HepG2 (cell line): Measurements from ENCODE around the gene MED9. TPM values are rescaled to one million over a fixed set of nuclear protein-coding genes. Genes with fewer than 3 reads are reported as not detected.

Source experiments
- ATAC-seq: fragments of 200-7000 bp; cut with Tn5 transposase; 3 replicates; pipeline ENCODE4 v1.9.1; 2020; ENCODE audit warnings: mild to moderate bottlenecking, moderate library complexity
- BruUV-seq: library from RNA; stranded (reverse); fragments of 400-500 nt; replicated peaks from 2 replicates; lab custom pipeline; 2021; lab: Mats Ljungman, UMichigan
- CTCF ChIA-PET: fragments of 300-600 bp; formaldehyde crosslinking; extraction: SDS; loops from one replicate; lab custom pipeline; 2021; ENCODE audit warnings: low total read pairs, inconsistent platforms, low intra/inter-chr PET ratio; lab: Yijun Ruan, JAX
- POLR2A ChIA-PET: fragments of 350-600 bp; sonication (Branson Sonifier 250); formaldehyde crosslinking; loops from one replicate; lab custom pipeline; 2020; ENCODE audit warnings: antibody characterized with exemption, inconsistent platforms; lab: Yijun Ruan, JAX
- DNase-seq: peaks from one replicate; pipeline ENCODE4 v3.0.0-alpha.2; 2015; ENCODE audit warnings: low spot score
- FAIRE-seq: peaks from 3 replicates; lab custom pipeline; 2011; peaks lifted over from hg19 to GRCh38; lab: Jason Lieb, UNC
- H2AFZ ChIP-seq: one replicate; pipeline ENCODE4 v1.6.1; 2011; ENCODE audit warnings: low read length, inconsistent platforms
- H3K27ac ChIP-seq: fragments of 300-600 bp; 3 replicates; pipeline ENCODE4 v1.8.0; 2011; ENCODE audit warnings: mixed run types, mild to moderate bottlenecking, mixed read lengths, low read length, inconsistent platforms; ENCODE audit not compliant: insufficient read depth; ENCODE audit errors: extremely low read length
- H3K27me3 ChIP-seq, 2 experiments: fragments of 200-600 bp in 1 of 2; 2 replicates in 1 of 2; 3 replicates in 1 of 2; pipeline versions ENCODE4 v1.6.0 to v1.8.0; 2011; ENCODE audit warnings: low read length in 2 of 2, mild to moderate bottlenecking in 2 of 2, moderate library complexity in 2 of 2, inconsistent platforms in 1 of 2; ENCODE audit not compliant: insufficient read depth in 2 of 2, control insufficient read depth in 1 of 2
- H3K36me3 ChIP-seq, 2 experiments: fragments of 200-600 bp in 1 of 2; replicated peaks in 1 of 2; 2 replicates in 1 of 2; 3 replicates in 1 of 2; pipeline versions ENCODE4 v1.5.1 to v1.8.0; 2011; ENCODE audit warnings: low read length in 2 of 2, inconsistent platforms in 1 of 2; ENCODE audit not compliant: insufficient read depth in 2 of 2, control insufficient read depth in 1 of 2
- H3K4me1 ChIP-seq: 2 replicates; pipeline ENCODE4 v1.5.1; 2012; ENCODE audit warnings: low read length, inconsistent platforms; ENCODE audit not compliant: insufficient read depth
- H3K4me2 ChIP-seq: 2 replicates; pipeline ENCODE4 v1.6.0; 2011; ENCODE audit warnings: low read depth, low read length, inconsistent platforms
- H3K4me3 ChIP-seq, 3 experiments: fragments of 200-600 bp in 1 of 3; sonication (generic), shearing (Covaris generic) in 1 of 3; replicated peaks in 1 of 3; 2 replicates each; pipeline ENCODE4 v1.5.1; 2011 to 2016; ENCODE audit warnings: low read length in 3 of 3, inconsistent platforms in 2 of 3, low read depth in 2 of 3, mild to moderate bottlenecking in 2 of 3, control low read depth in 1 of 3, mixed read lengths in 1 of 3; ENCODE audit not compliant: insufficient read depth in 1 of 3
- H3K79me2 ChIP-seq: one replicate; pipeline ENCODE4 v1.6.1; 2011; ENCODE audit warnings: low read length, inconsistent platforms; ENCODE audit not compliant: insufficient read depth
- H3K9ac ChIP-seq: 2 replicates; pipeline ENCODE4 v1.6.0; 2011; ENCODE audit warnings: mild to moderate bottlenecking, low read depth, low read length, inconsistent platforms; ENCODE audit not compliant: insufficient read depth
- H3K9me3 ChIP-seq: 2 replicates; pipeline ENCODE4 v1.5.1; 2012; ENCODE audit warnings: mild to moderate bottlenecking, low read length
- H4K20me1 ChIP-seq: 2 replicates; pipeline ENCODE4 v1.6.0; 2011; ENCODE audit warnings: inconsistent platforms, mild to moderate bottlenecking, low read length, moderate library complexity; ENCODE audit not compliant: insufficient read depth
- ATF3 ChIP-seq: sonication (generic); formaldehyde crosslinking; IDR thresholded peaks from 2 replicates; pipeline ENCODE4 v1.4.0; 2020; ENCODE audit warnings: missing genetic modification reagents
- GATA4 ChIP-seq: sonication (generic); IDR thresholded peaks from 2 replicates; pipeline ENCODE4 v1.6.1; 2016; ENCODE audit warnings: antibody characterized with exemption, low read depth, borderline replicate concordance
- HES4 ChIP-seq: sonication (generic); formaldehyde crosslinking; IDR thresholded peaks from 2 replicates; pipeline ENCODE4 v1.9.0; 2021; ENCODE audit warnings: mild to moderate bottlenecking, missing genetic modification reagents, borderline replicate concordance
- HNRNPLL ChIP-seq: fragments of 200-400 bp; formaldehyde crosslinking; IDR thresholded peaks from 2 replicates; pipeline ENCODE4 v1.6.1; 2017; ENCODE audit warnings: mild to moderate bottlenecking, low read depth, low read length; ENCODE audit not compliant: poor library complexity, severe bottlenecking
- ISX ChIP-seq: sonication (generic); formaldehyde crosslinking; conservative IDR thresholded peaks from 2 replicates; pipeline ENCODE4 v1.5.0; 2020; ENCODE audit warnings: missing genetic modification reagents
- MBNL3 ChIP-seq: fragments of 250-450 bp; sonication (Bioruptor Pico); conservative IDR thresholded peaks from 2 replicates; pipeline ENCODE4 v1.8.0; 2022; ENCODE audit warnings: mild to moderate bottlenecking, inconsistent platforms
- RARA ChIP-seq: IDR thresholded peaks from 2 replicates; pipeline ENCODE4 v1.6.1; 2016; ENCODE audit warnings: missing genetic modification reagents, missing compliant biosample characterization
- SAP130 ChIP-seq: IDR thresholded peaks from 2 replicates; pipeline ENCODE4 v1.6.1; 2016; ENCODE audit warnings: low read depth
- SP5 ChIP-seq: IDR thresholded peaks from 2 replicates; pipeline ENCODE4 v1.6.1; 2016; ENCODE audit warnings: low read depth, borderline replicate concordance
- SYNCRIP ChIP-seq: fragments of 200-400 bp; formaldehyde crosslinking; IDR thresholded peaks from 2 replicates; pipeline ENCODE4 v1.6.1; 2018; ENCODE audit warnings: mild to moderate bottlenecking, low read depth, low read length; ENCODE audit not compliant: insufficient read depth
- TBL1XR1 ChIP-seq: fragments of 150-350 bp; IDR thresholded peaks from 2 replicates; pipeline ENCODE4 v1.6.1; 2014; ENCODE audit warnings: borderline replicate concordance, low read length; ENCODE audit not compliant: partially characterized antibody
- U2AF1 ChIP-seq: fragments of 200-400 bp; formaldehyde crosslinking; optimal IDR thresholded peaks from 2 replicates; pipeline ENCODE3; 2017; ENCODE audit warnings: mild to moderate bottlenecking, low read depth, low read length
- ZBTB21 ChIP-seq: sonication (generic); formaldehyde crosslinking; IDR thresholded peaks from 2 replicates; pipeline ENCODE4 v1.4.0; 2020; ENCODE audit warnings: missing genetic modification reagents
- ZNF136 ChIP-seq: sonication (generic); formaldehyde crosslinking; IDR thresholded peaks from 2 replicates; pipeline ENCODE4 v1.8.1; 2022; ENCODE audit warnings: low read depth, mild to moderate bottlenecking, moderate library complexity, missing genetic modification reagents
- ZNF781 ChIP-seq: sonication (generic); formaldehyde crosslinking; IDR thresholded peaks from 2 replicates; pipeline ENCODE4 v1.5.1; 2020; ENCODE audit warnings: borderline replicate concordance, mild to moderate bottlenecking, missing genetic modification reagents; ENCODE audit errors: not compliant biosample characterization
- ZNF782 ChIP-seq: sonication (generic); formaldehyde crosslinking; IDR thresholded peaks from 2 replicates; pipeline ENCODE4 v1.4.0; 2020; ENCODE audit warnings: missing genetic modification reagents, mild to moderate bottlenecking, borderline replicate concordance
- ZSCAN31 ChIP-seq: sonication (generic); formaldehyde crosslinking; IDR thresholded peaks from 2 replicates; pipeline ENCODE4 v1.5.0; 2020; ENCODE audit warnings: low read depth, mild to moderate bottlenecking, missing genetic modification reagents
- WGBS: methylation state at CpG from one replicate; pipeline ENCODE4 v1.1.6; 2017; ENCODE audit warnings: low lambda C conversion rate; 5-methylcytosine and 5-hydroxymethylcytosine counted together
- in situ Hi-C: cut with HindIII; loops from 2 replicates; pipeline ENCODE4 v1.10.0; 2017; ENCODE audit warnings: low pct_unique_long_range_greater_than_20kb; ENCODE audit not compliant: extremely low pct_ligation_motif_present
- intact Hi-C: fragments of 100-400 bp; cut with micrococcal nuclease; formaldehyde crosslinking; loops from one replicate; pipeline ENCODE4 v1.10.0; 2022; ENCODE audit not compliant: unreplicated experiment
- polyA plus RNA-seq, 8 experiments: library from polyadenylated mRNA; depleted of rRNA in 3 of 8; stranded (reverse) in 7 of 8; unstranded in 1 of 8; fragments of >200 nt; fragmentation: Illumina TruSeq in 4 of 8; extraction: Trizol in 4 of 8; gene quantifications; 2 replicates each; pipeline versions ENCODE4 v1.2.1 to v1.2.3, GENCODE V29; 2011 to 2016; ENCODE audit warnings: low read depth in 4 of 8, missing spikeins in 1 of 8, mixed read lengths in 1 of 8; ENCODE audit not compliant: insufficient read depth in 1 of 8
- total RNA-seq, 5 experiments: library from RNA; depleted of rRNA; stranded (reverse); fragments of >200 nt; fragmentation: Illumina TruSeq; extraction: Trizol; gene quantifications; 2 replicates each; pipeline ENCODE4 v1.2.3, GENCODE V29; 2016; ENCODE audit warnings: low read depth in 1 of 5
- TF ChIP-seq, protein P1 (sequence below): sonication (generic); formaldehyde crosslinking; IDR thresholded peaks from 2 replicates; pipeline ENCODE4 v1.4.0; 2020; ENCODE audit warnings: missing genetic modification reagents
- TF ChIP-seq, protein P2 (sequence below): sonication (generic); formaldehyde crosslinking; IDR thresholded peaks from 2 replicates; pipeline ENCODE4 v1.5.0; 2020; ENCODE audit warnings: missing genetic modification reagents
- TF ChIP-seq, protein P3 (sequence below): sonication (generic); formaldehyde crosslinking; IDR thresholded peaks from 2 replicates; pipeline ENCODE4 v1.4.0; 2020; ENCODE audit warnings: missing genetic modification reagents

The MED9 gene
- total and polyA plus RNA-seq, 2 of the 13 experiments (the other 11 are each of a cell fraction or from before 2014, with no cell fraction given), result 11.9 to 15.1 TPM

GRCh38 chr17:17468217-17469010 is 8.4 kb upstream of the MED9 start:
- no peak overlapping the region for H2AFZ ChIP-seq
- FAIRE-seq, result no peak
- BruUV-seq, result no TSS peak
- 26% methylated on average over 5 of the region's 5 CpGs for WGBS
- in situ Hi-C loops (no loop called here), intact Hi-C loops (no loop called here)
- no peak overlapping the region for H3K9ac ChIP-seq
- ChIA-PET CTCF (no interaction called here), POLR2A (interaction anchor here (1.1 to 1.6 kb wide), 3 partner anchors 22 to 28 kb away, joined by 3 to 6 read pairs (median 5); partner anchors contain the start of gene RASD1)
- H3K9me3 ChIP-seq, result no peaks in the 10 kb centered on the region
- H3K27ac ChIP-seq, result no peak overlapping the region
- no peak overlapping the region for H3K4me3 ChIP-seq
- H3K4me1 ChIP-seq, result peaks cover 59% of the 10 kb centered on the region
- H3K4me2 ChIP-seq, result no peak overlapping the region
- H3K79me2 ChIP-seq, result no peaks in the 10 kb centered on the region
- no peak for DNase-seq
- peaks cover 7 to 43% of the 10 kb centered on the region in 2 experiments; a peak in 4 of 5 replicates for H3K27me3 ChIP-seq
- H4K20me1 ChIP-seq, result no peaks in the 10 kb centered on the region
- no peak for ATAC-seq
- H3K36me3 ChIP-seq, result no peaks in the 10 kb centered on the region
- TF ChIP-seq ZBTB21 (no peak), MBNL3 (CRISPR knock-in tag) (no peak), ZNF782 (CRISPR knock-in tag) (no peak), U2AF1 (no peak), ZNF781 (CRISPR knock-in tag) (no peak), SYNCRIP (no peak), SP5 (CRISPR knock-in tag) (no peak), GATA4 (no peak), TBL1XR1 (no peak), RARA (peak; percentile 31; the same call in 1 of the 2 replicates), SAP130 (CRISPR knock-in tag) (peak; percentile 47), ISX (no peak), ZSCAN31 (CRISPR knock-in tag) (no peak), HNRNPLL (no peak), HES4 (CRISPR knock-in tag) (no peak), ATF3 (CRISPR knock-in tag) (no peak), ZNF136 (CRISPR knock-in tag) (no peak)
- TF ChIP-seq, protein P1, sequence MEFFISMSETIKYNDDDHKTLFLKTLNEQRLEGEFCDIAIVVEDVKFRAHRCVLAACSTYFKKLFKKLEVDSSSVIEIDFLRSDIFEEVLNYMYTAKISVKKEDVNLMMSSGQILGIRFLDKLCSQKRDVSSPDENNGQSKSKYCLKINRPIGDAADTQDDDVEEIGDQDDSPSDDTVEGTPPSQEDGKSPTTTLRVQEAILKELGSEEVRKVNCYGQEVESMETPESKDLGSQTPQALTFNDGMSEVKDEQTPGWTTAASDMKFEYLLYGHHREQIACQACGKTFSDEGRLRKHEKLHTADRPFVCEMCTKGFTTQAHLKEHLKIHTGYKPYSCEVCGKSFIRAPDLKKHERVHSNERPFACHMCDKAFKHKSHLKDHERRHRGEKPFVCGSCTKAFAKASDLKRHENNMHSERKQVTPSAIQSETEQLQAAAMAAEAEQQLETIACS (CRISPR knock-in tag), result no peak
- TF ChIP-seq, protein P2, sequence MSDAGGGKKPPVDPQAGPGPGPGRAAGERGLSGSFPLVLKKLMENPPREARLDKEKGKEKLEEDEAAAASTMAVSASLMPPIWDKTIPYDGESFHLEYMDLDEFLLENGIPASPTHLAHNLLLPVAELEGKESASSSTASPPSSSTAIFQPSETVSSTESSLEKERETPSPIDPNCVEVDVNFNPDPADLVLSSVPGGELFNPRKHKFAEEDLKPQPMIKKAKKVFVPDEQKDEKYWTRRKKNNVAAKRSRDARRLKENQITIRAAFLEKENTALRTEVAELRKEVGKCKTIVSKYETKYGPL (CRISPR knock-in tag), result peak; percentile 35; the same call in 1 of the 2 replicates
- TF ChIP-seq, protein P3, sequence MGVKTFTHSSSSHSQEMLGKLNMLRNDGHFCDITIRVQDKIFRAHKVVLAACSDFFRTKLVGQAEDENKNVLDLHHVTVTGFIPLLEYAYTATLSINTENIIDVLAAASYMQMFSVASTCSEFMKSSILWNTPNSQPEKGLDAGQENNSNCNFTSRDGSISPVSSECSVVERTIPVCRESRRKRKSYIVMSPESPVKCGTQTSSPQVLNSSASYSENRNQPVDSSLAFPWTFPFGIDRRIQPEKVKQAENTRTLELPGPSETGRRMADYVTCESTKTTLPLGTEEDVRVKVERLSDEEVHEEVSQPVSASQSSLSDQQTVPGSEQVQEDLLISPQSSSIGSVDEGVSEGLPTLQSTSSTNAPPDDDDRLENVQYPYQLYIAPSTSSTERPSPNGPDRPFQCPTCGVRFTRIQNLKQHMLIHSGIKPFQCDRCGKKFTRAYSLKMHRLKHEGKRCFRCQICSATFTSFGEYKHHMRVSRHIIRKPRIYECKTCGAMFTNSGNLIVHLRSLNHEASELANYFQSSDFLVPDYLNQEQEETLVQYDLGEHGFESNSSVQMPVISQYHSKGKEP (CRISPR knock-in tag), result no peak
